CD14-positive monocyte (primary cell): Measurements from ENCODE around the gene ADAMTSL1. TPM values are rescaled to one million over a fixed set of nuclear protein-coding genes. Genes with fewer than 3 reads are reported as not detected.

Experiments
- DNase-seq, 3 donors: peaks; one replicate each; pipeline ENCODE4 v3.0.0-alpha.2; 2011 to 2022
- H2AFZ ChIP-seq: 2 replicates; pipeline ENCODE4 v1.6.0; 2012; ENCODE audit warnings: mild to moderate bottlenecking, low read depth, low read length, inconsistent platforms; ENCODE audit not compliant: insufficient read depth, poor library complexity, severe bottlenecking
- H3K27ac ChIP-seq, 2 donors: 1 replicate in 1 of 2; 2 replicates in 1 of 2; pipeline ENCODE4 v1.5.1; 2012 to 2013; ENCODE audit warnings: low read length in 2 of 2, control low read depth in 1 of 2, inconsistent platforms in 1 of 2, low read depth in 1 of 2, mild to moderate bottlenecking in 1 of 2
- H3K27me3 ChIP-seq, 2 donors: one replicate each; pipeline versions ENCODE4 v1.6.0 to v1.6.1; 2011 to 2013; ENCODE audit warnings: low read length in 2 of 2; ENCODE audit not compliant: control insufficient read depth in 2 of 2, insufficient read depth in 2 of 2
- H3K36me3 ChIP-seq, 2 donors: replicated peaks in 1 of 2; 1 replicate in 1 of 2; 2 replicates in 1 of 2; pipeline versions ENCODE4 v1.5.1 to v1.6.1; 2012 to 2013; ENCODE audit warnings: low read length in 2 of 2, control low read depth in 1 of 2, inconsistent platforms in 1 of 2, mild to moderate bottlenecking in 1 of 2; ENCODE audit not compliant: insufficient read depth in 2 of 2, control insufficient read depth in 1 of 2
- H3K4me1 ChIP-seq, 2 donors: 1 replicate in 1 of 2; 2 replicates in 1 of 2; pipeline versions ENCODE4 v1.5.1 to v1.6.1; 2012 to 2013; ENCODE audit warnings: low read length in 2 of 2, control low read depth in 1 of 2, inconsistent platforms in 1 of 2, mild to moderate bottlenecking in 1 of 2, moderate library complexity in 1 of 2; ENCODE audit not compliant: insufficient read depth in 2 of 2, control insufficient read depth in 1 of 2
- H3K4me2 ChIP-seq: replicated peaks from 2 replicates; pipeline ENCODE3; 2012; ENCODE audit warnings: low read length, moderate library complexity, mild to moderate bottlenecking; ENCODE audit not compliant: poor library complexity, severe bottlenecking; ENCODE audit errors: extremely low read depth
- H3K4me3 ChIP-seq, 3 experiments: fragments of 200-600 bp in 1 of 3; sonication (generic) in 1 of 3; replicated peaks in 1 of 3; 1 replicate in 2 of 3; 2 replicates in 1 of 3; pipeline ENCODE4 v1.5.1; 2011 to 2013; ENCODE audit warnings: low read length in 3 of 3, mild to moderate bottlenecking in 3 of 3, control low read depth in 2 of 3, low read depth in 2 of 3, inconsistent platforms in 1 of 3, moderate library complexity in 1 of 3
- H3K79me2 ChIP-seq: 2 replicates; pipeline ENCODE4 v1.6.0; 2012; ENCODE audit warnings: mild to moderate bottlenecking, control low read depth, inconsistent platforms, low read length, moderate library complexity; ENCODE audit not compliant: insufficient read depth
- H3K9ac ChIP-seq: 2 replicates; pipeline ENCODE4 v1.6.0; 2017; ENCODE audit warnings: low read length, mild to moderate bottlenecking; ENCODE audit not compliant: insufficient read depth, poor library complexity, severe bottlenecking
- H3K9me3 ChIP-seq, 2 donors: replicated peaks in 1 of 2; 1 replicate in 1 of 2; 2 replicates in 1 of 2; pipeline versions ENCODE4 v1.5.1 to v1.6.1; 2012 to 2013; ENCODE audit warnings: low read length in 2 of 2, control low read depth in 1 of 2; ENCODE audit not compliant: control insufficient read depth in 1 of 2, insufficient read depth in 1 of 2
- H4K20me1 ChIP-seq: 2 replicates; pipeline ENCODE4 v1.6.0; 2012; ENCODE audit warnings: mild to moderate bottlenecking, low read length, control low read depth, moderate library complexity; ENCODE audit not compliant: insufficient read depth
- H3K27ac Mint-ChIP-seq, 7 donors: one replicate each; pipeline ENCODE4 v1.8.0; 2020; ENCODE audit warnings: mild to moderate bottlenecking in 7 of 7, mixed read lengths in 7 of 7, moderate library complexity in 6 of 7, inconsistent platforms in 2 of 7
- H3K27me3 Mint-ChIP-seq, 3 donors: one replicate each; pipeline ENCODE4 v1.8.0; 2021 to 2022; ENCODE audit warnings: low read depth in 3 of 3, mild to moderate bottlenecking in 3 of 3, mixed read lengths in 3 of 3, moderate library complexity in 3 of 3, inconsistent platforms in 1 of 3
- H3K36me3 Mint-ChIP-seq, 2 donors: one replicate each; pipeline ENCODE4 v1.8.0; 2020; ENCODE audit warnings: mixed read lengths in 2 of 2, inconsistent platforms in 1 of 2, mild to moderate bottlenecking in 1 of 2
- H3K4me1 Mint-ChIP-seq: one replicate; pipeline ENCODE4 v1.8.0; 2020; ENCODE audit warnings: mild to moderate bottlenecking, mixed read lengths
- H3K4me3 Mint-ChIP-seq, 2 donors: one replicate each; pipeline ENCODE4 v1.8.0; 2020; ENCODE audit warnings: mild to moderate bottlenecking in 2 of 2, mixed read lengths in 2 of 2, moderate library complexity in 1 of 2
- H3K9me3 Mint-ChIP-seq, 7 donors: one replicate each; pipeline ENCODE4 v1.8.0; 2020 to 2022; ENCODE audit warnings: mixed read lengths in 7 of 7, mild to moderate bottlenecking in 6 of 7, moderate library complexity in 6 of 7, inconsistent platforms in 2 of 7
- CTCF ChIP-seq: fragments of 200-600 bp; IDR thresholded peaks from one replicate; pipeline ENCODE4 v1.8.0; 2022; ENCODE audit warnings: antibody characterized with exemption, mild to moderate bottlenecking
- WGBS: methylation state at CpG from one replicate; pipeline ENCODE4 v1.1.5; 2013; ENCODE audit warnings: missing lambda C conversion rate; ENCODE audit not compliant: insufficient coverage; 5-methylcytosine and 5-hydroxymethylcytosine counted together
- intact Hi-C, 2 donors: fragments of 100-400 bp; cut with micrococcal nuclease; formaldehyde crosslinking; loops; one replicate each; pipeline versions ENCODE4 v1.15.0 to v1.15.1; 2023
- polyA plus RNA-seq, 3 donors: library from polyadenylated mRNA; depleted of rRNA in 1 of 3; unstranded in 2 of 3; stranded (reverse) in 1 of 3; fragments of 300-500 nt in 2 of 3; fragments of >200 nt in 1 of 3; fragmentation: Illumina TruSeq in 2 of 3; gene quantifications; 1 replicate in 2 of 3; 2 replicates in 1 of 3; pipeline ENCODE4 v1.2.3, GENCODE V29; 2012 to 2021

Gene ADAMTSL1
- polyA plus RNA-seq, 3 donors, result not detected

GRCh38 chr9:18771011-18771410 lies 297.1 kb downstream of the ADAMTSL1 start:
- H3K4me2 ChIP-seq, result no peak overlapping the region
- no peaks in the 10 kb centered on the region for H4K20me1 ChIP-seq
- H3K36me3 ChIP-seq, result no peaks in the 10 kb centered on the region
- no peak for TF ChIP-seq CTCF
- peaks cover 0 to 8% (median 0%) of the 10 kb centered on the region in 7 donors for H3K9me3 Mint-ChIP-seq
- no peak overlapping the region for H3K4me3 ChIP-seq
- H3K4me3 Mint-ChIP-seq, result no peak overlapping the region
- no peaks in the 10 kb centered on the region for H3K27me3 Mint-ChIP-seq
- no peak overlapping the region for H3K27ac ChIP-seq
- 70% methylated on average over 1 of the region's 2 CpGs for WGBS
- no peak overlapping the region for H3K27ac Mint-ChIP-seq
- no peaks in the 10 kb centered on the region for H3K36me3 Mint-ChIP-seq
- H3K79me2 ChIP-seq, result no peaks in the 10 kb centered on the region
- no peaks in the 10 kb centered on the region for H3K4me1 Mint-ChIP-seq
- no peak overlapping the region for H3K9ac ChIP-seq
- H3K4me1 ChIP-seq, result no peaks in the 10 kb centered on the region
- intact Hi-C loops, result no loop called here
- H2AFZ ChIP-seq, result no peak overlapping the region
- no peaks in the 10 kb centered on the region for H3K9me3 ChIP-seq
- DNase-seq, result no peak
- H3K27me3 ChIP-seq, result no peaks in the 10 kb centered on the region

GRCh38 chr9:18771763-18772162 lies 297.8 kb downstream of the ADAMTSL1 start:
- no peak for DNase-seq
- Mint-ChIP-seq H3K9me3 (peaks cover 1 to 9% (median 4%) of the 10 kb centered on the region in 7 donors), H3K4me3 (no peak overlapping the region), H3K27ac (no peak overlapping the region), H3K4me1 (no peaks in the 10 kb centered on the region), H3K27me3 (peaks cover 0 to 3% (median 0%) of the 10 kb centered on the region in 3 donors), H3K36me3 (no peaks in the 10 kb centered on the region)
- no peak overlapping the region for H3K4me3 ChIP-seq
- H3K4me1 ChIP-seq, result no peaks in the 10 kb centered on the region
- TF ChIP-seq CTCF, result no peak
- H3K9ac ChIP-seq, result no peak overlapping the region
- H3K79me2 ChIP-seq, result no peaks in the 10 kb centered on the region
- no peaks in the 10 kb centered on the region for H4K20me1 ChIP-seq
- no peak overlapping the region for H2AFZ ChIP-seq
- H3K4me2 ChIP-seq, result no peak overlapping the region
- peaks cover 0 to 5% of the 10 kb centered on the region in 2 donors for H3K9me3 ChIP-seq
- H3K27ac ChIP-seq, result no peak overlapping the region
- H3K36me3 ChIP-seq, result no peaks in the 10 kb centered on the region
- WGBS, result 90% methylated on average over 2 of the region's 4 CpGs
- H3K27me3 ChIP-seq, result no peaks in the 10 kb centered on the region
- intact Hi-C loops, result no loop called here
